Cortex of kidney (tissue), 1 donor: ENCODE results near the gene OPCML.

Experiments
- DNase-seq: peaks from one replicate; lab custom pipeline; 2025; lab: John Stamatoyannopoulos, UW

OPCML gene

GRCh38 chr11:133072858-133073582 is 459.3 kb downstream of the OPCML start:
- no peak for DNase-seq

- no peak for DNase-seq
These were observed 459.9 kb downstream of the OPCML start for GRCh38 chr11:133072378-133072777.

- DNase-seq: no peak
These were observed 461.5 kb downstream of the OPCML start for GRCh38 chr11:133070791-133071190.

GRCh38 chr11:133070021-133070713 is 462.1 kb downstream of the OPCML start:
- no peak for DNase-seq

- DNase-seq: no peak
These were observed 466.3 kb downstream of the OPCML start for GRCh38 chr11:133065847-133066485.

GRCh38 chr11:133064961-133065360 is 467.3 kb downstream of the OPCML start:
- DNase-seq: no peak

GRCh38 chr11:133064152-133064877 is 468.0 kb downstream of the OPCML start:
- DNase-seq: peak; percentile 24

GRCh38 chr11:133058501-133058900 is 473.8 kb downstream of the OPCML start:
- DNase-seq: no peak

- DNase-seq: no peak
These were observed 479.1 kb downstream of the OPCML start for GRCh38 chr11:133053124-133053776.

- no peak for DNase-seq
These were observed 479.8 kb downstream of the OPCML start for GRCh38 chr11:133052537-133052936.

- no peak for DNase-seq
These were observed 482.9 kb downstream of the OPCML start for GRCh38 chr11:133049244-133050019.

- DNase-seq: no peak
These were observed 484.0 kb downstream of the OPCML start for GRCh38 chr11:133048270-133048669.

- DNase-seq: no peak
These were observed 484.6 kb downstream of the OPCML start for GRCh38 chr11:133047771-133048115.

- no peak for DNase-seq
These were observed 485.1 kb downstream of the OPCML start for GRCh38 chr11:133047036-133047770.

GRCh38 chr11:133046252-133046651 is 486.0 kb downstream of the OPCML start:
- no peak for DNase-seq

GRCh38 chr11:133041928-133042882 is 490.1 kb downstream of the OPCML start:
- DNase-seq: no peak

- DNase-seq: no peak
These were observed 491.1 kb downstream of the OPCML start for GRCh38 chr11:133041181-133041580.

GRCh38 chr11:133040289-133040900 is 491.9 kb downstream of the OPCML start:
- DNase-seq: no peak

- no peak for DNase-seq
These were observed 493.5 kb downstream of the OPCML start for GRCh38 chr11:133038850-133039249.
